ENCODE results near the gene ACVRL1.

The ACVRL1 gene

DNA sequence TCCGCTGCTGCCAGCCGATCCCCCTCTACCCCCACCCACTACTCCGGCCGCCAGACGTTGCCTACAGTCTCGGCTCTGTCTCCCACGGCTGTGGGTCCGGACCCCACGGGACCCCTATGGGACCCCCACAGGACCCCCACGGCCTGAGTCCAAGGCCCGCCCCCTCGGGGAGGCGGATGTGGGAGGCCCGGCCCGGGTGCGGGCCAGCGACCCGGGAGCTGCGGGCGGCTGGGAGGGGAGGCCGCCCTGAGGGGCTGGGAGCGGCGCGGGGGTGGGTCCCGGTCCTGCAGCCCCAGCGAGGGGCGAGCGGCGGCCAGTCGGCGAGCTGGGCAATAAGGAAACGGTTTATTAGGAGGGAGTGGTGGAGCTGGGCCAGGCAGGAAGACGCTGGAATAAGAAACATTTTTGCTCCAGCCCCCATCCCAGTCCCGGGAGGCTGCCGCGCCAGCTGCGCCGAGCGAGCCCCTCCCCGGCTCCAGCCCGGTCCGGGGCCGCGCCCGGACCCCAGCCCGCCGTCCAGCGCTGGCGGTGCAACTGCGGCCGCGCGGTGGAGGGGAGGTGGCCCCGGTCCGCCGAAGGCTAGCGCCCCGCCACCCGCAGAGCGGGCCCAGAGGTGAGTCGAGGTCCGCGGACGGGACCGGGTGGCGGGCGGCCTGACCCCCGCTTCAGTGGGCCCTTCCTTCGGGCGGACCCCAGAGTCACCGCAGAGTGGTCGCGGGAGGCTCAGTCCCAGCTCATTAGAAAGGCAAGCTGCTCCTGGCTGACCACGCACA is at the start of gene ACVRL1:
TSS of gene ACVRL1 (plus strand) at position 422 of the 773 bp plus-strand sequence. CDS start 4,971 bp downstream, outside the sequence.
- no peak for DNase-seq (ENCODE audit: low spot score)

DNA sequence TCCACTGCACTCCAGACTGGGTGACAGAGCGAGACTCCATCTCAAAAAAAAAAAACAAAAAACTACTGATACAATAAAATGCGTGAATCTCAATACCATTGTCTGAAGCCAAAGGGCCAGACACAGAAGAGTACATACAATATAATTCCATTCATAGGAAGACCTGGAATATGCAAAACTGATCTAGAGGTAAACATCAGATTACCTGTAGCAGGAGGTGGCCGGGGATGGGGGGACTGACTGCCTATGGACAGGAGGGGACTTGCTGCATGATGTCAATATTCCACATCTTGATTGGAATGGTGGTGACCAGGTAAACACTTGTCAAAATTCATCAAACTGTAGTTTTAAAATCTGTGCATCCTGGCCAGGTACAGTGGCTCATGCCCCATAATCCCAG is 46.3 kb upstream of the ACVRL1 start:
- DNase-seq (ENCODE audit: low spot score): no peak

DNA sequence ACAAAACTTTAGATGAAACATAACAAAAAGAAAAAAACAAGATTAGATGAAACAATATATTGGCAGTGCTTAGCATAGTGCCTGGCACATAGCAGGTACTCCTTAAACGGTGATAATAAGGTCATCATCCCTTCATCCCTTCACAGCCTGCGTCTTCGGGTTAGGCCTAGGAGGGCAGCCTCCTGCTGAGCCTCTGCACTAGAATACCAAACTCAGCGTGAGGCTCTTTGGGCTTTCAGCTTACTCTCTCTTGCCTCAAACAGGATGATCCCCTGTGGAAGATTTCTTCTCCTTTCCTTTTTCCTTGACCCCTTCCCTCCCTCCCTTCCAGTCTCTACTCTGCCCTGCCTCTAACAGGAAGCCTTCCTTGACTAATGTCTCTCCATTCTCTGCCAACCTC is 44.4 kb upstream of the ACVRL1 start:
- DNase-seq (ENCODE audit: low spot score): no peak

DNA sequence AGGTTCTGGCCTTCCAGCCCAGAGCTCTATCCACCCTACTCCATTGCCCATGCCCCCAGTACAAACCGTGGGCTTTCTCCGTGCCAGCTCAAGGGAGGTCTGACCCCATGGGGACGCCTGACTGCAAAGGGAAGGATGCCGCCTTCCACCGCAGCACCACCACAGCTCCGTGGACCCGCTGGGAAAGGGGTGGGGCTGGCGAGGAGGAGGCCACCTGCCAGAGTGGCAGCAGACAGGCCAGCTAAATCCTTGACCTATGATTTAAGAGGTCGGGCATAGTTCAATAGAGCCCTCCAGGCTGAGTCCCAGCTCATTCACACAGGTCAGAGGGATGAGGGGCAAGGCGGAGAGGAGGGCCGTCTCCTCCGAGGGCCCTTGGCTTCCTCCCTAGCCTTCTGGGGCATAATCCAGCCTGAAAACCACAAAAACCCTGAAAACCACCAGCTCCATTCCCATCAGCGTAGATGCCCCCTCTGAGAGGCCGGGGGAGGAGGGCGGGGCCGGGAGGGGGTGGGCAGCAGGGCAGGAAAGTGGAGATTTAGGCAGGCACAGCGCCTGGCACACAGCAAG is 43.9 kb upstream of the ACVRL1 start:
- no peak for DNase-seq (ENCODE audit: low spot score)

DNA sequence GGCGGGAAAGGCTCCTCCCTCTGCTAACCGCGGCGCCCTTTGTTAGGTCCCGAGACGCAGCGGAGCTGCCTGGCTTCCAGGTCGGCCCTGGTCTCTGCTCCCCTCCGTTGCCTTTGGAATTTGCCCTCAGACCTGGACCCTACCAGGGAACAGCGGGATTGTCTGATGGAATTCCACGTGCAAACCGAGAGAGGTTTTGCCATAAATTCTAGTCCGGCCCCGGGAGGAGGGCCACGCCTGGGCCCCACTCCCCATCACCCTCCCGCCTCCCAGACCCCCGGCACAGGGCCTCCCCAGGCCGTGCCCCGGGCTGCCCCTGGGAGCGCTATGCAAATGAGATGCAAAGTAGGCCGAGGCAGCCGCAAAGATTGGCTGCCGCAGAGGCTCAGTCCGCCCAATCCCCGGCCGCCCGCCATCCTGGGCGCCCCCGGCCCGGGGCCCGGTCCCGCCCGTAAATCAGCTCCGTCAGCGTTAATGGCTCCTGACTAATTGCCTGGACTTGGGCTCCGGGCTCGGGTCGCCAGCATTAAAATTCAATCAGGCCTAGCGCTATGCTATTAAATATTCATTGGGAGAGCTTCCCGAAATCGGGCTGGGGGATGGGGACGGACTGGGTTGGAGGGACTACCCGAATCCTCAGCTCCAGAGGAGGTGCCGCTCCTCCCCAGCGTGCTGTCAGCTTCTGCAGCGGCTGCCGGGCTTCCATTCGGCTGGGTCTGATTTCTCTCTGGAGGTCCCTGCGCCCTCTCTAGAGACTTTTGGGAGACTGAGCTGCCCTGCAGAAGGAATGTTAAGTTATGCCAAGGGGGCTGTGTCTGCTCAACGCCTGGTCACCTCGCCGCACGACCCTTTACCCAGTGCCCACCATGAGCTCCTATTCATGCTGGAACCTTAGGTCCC is 43.1 kb upstream of the ACVRL1 start:
- no peak for DNase-seq (ENCODE audit: low spot score)

DNA sequence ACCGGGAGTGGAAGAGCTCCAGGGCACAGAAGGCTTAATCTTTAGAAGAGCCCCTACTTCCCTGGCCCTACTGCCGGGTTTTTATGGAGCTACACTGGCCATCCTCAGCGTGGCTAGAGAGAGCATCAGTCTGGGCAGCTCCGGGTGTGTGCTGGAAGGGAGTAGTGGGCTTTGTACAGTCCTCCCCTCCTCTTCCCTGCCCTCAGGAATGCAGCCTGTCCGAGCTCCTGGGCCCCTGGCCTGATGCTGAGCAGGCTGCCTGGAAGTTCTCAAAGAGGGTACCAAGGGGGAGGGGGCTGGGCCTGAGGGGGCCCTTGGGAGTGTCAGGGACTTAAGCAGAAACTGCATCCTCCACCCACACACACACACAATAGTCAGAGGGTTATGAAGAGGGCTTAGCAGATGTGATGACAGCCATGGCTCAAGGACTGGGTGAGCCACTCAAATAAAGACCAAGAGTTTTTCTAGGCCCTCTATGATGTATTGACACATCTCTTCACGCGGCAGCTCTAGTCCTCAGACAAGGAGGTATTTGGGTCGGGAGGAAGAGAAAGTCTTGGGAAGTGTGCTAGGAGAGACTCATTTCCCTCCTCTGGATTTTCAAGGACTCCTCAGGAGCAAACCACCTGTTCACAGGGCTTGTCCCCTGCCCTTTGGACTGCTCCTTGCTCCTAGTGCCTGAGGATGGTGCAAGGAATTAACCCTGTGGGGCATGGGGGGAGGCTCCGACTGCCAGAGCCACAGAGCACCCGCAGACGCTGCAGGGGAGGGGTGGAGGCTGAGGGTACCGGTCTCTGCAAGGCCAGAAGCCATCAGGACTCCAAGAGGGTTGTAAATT is 42.3 kb upstream of the ACVRL1 start:
- DNase-seq (ENCODE audit: low spot score): no peak

DNA sequence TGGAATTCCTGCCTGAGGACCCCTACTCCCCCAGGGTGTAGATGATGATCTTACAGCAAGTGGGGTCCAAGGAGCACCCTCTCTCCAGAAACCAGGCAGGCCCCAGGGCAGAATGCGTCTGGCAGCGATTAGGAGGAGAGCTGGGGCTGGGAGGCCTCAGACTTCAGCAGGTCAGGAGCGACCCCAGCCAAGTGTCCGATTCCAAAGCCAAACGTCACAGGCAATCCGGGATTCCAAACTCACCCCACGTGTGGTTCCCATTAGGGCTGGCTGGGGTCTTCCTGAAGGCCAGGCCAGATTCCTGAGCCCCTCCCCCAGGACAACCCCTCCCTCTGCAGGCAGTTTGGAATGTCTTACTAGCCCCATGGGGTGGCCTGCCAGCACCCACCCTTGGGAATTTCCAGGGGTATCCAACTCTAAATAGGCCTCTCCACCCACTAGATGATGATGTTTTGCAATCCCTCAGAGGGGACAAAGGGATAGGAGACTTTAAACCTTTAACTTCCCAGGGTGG is 41.5 kb upstream of the ACVRL1 start:
- no peak for DNase-seq (ENCODE audit: low spot score)

DNA sequence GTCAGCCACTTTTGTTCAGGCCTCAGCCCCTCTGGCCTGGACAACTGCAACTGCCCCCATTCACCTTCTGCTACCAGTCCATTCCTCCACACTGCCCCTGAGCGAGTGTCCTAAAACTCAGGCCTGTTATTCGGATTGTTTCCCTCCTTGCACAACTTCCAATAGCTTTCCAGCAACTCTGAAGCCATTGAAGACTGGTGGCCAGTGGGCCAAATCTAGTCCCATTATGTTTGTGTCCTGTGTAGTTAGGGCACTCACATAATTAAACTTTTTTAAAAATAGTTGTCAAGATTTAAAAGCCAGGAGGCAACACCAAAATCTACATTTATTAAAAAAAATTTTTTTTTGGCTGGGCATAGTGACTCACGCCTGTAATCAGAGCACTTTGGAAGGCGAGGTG is 41.0 kb upstream of the ACVRL1 start:
- no peak for DNase-seq (ENCODE audit: low spot score)

DNA sequence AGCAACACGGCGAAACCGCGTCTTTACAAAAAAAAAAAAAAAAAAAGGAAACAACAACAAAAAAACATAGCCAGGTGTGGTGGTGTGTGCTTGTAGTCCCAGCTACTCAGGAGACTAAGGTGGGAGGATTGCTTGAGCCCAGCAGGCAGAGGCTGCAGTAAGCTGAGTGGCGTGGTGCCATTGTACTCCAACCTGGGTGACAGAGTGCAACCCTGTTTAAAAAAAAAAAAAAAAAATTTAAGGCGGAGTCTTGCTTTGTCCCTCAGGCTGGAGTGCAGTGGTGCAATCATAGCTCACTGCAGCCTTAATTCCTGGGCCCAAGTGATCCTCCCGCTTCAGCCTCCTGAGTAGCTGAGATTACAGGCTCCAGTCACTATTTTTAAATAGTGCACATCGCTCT is 40.5 kb upstream of the ACVRL1 start:
- no peak for DNase-seq (ENCODE audit: low spot score)

DNA sequence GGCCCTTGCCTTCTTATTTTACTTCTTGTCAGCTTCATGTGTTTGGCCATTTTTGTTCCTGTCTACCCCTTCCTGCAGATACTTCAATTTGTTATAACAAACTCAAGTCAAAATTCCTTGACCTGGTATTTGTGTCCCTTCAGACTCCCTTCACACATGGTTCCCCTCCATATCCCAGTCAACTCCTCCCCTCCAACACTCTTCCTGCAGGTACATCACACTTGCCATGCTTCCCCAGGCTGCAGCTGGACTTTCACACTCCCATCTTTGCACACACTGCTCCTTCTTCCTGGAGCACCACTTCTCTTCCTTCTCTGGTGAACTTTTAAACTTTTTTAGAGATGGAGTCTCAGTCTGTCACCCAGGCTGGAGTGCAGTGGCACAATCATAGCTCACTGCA is 39.9 kb upstream of the ACVRL1 start:
- no peak for DNase-seq (ENCODE audit: low spot score)

DNA sequence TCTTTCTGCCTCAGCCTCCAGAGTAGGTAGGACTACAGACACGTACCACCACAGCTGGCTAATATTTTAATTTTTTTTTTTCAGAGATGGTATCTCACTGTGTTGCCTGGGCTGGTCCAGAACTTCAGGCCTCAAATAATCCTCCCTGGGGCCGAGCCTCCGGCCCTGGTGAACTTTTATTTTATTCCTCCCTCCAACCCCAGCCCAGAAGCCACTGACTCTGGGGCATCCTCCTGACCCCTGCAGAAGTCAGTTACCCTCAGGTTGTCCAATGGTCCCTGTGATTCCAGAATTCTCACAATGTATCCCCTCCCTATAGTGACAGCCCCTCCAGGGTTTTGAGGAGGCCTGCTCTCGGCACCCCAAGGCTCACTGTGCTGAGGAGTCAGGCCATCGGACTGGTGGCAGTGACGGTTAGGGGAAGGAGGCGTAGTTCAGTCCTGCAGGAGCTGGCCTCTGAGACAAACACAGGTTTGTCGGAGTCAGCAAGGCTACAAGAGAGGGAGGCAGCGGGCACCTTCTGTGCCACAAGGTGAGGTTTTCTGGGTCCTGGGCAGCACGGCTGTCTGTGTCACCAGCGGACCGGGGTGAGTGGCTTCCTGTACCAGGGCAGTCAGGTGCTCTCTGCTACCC is 39.4 kb upstream of the ACVRL1 start:
- no peak for DNase-seq (ENCODE audit: low spot score)

DNA sequence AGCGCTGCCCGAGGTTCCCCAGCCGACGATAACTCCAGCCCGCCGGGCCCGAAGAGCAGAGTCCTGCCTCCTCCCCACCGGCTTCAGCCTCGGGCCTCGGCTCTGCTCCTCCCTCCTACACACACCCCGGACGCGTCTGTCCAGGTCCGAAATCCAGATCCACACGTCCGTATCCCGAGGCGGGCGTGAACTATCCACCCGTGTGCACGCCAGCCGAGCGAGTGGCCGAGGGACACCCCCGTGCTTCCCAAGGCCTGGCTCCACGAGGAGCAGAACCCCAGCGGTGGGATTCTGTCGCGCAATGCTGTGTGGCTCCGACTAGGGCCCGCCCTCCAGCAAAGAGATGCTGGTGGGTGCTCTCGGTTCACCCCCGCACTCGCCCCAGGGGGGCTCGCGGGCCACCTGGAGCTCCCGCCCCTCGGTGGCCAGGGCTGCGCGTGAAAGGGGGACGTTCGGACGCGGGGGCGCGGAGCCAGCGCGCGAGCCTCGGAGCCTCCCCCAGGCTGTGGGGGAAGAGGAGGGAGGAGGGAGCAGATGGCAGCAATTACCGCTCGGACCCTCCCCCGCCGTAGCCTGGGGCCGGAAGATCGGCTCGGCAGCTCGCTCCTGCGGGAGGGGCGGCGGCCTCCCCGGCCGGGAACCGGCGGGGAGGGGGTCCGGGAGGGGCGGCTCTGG is 38.3 kb upstream of the ACVRL1 start:
- DNase-seq (ENCODE audit: low spot score): no peak

DNA sequence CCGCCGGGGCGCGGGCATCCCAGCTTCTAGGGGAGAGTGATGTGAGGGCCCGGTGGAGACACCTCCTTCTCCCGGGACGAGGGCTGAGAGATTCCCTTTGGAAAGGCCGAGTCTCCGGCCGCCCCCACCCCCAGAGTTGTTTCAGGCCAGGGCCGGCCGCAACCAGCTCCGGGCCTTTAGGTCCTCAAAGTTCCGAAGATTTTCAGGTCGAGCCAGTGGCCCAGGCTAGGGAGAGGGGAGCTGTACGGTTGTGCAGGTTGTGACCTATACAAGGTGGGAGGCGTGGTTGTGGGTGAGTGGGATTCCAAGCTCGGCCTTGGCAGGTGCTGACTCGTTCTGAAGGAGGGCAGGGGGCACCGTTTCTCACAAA is 37.8 kb upstream of the ACVRL1 start:
- no peak for DNase-seq (ENCODE audit: low spot score)

DNA sequence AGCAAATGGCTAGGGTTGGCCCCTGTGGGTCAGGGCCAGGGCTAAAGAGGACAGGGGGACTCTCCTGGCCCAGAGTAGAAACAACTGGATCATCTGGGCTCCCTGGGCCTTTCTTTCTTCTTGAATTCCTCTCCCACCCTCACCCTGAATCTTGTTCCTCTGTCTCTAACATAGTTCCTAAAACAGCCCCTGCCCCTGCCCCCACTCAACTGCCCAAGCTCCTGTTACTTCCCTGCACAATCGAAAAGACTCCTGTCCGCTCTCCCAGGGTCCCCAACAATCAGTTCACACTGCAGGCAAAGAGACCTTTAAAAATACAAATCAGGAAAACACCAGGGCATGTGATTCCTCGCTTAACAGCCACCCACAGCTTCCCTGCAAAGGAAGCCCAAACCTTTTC is 37.4 kb upstream of the ACVRL1 start:
- DNase-seq (ENCODE audit: low spot score): no peak

DNA sequence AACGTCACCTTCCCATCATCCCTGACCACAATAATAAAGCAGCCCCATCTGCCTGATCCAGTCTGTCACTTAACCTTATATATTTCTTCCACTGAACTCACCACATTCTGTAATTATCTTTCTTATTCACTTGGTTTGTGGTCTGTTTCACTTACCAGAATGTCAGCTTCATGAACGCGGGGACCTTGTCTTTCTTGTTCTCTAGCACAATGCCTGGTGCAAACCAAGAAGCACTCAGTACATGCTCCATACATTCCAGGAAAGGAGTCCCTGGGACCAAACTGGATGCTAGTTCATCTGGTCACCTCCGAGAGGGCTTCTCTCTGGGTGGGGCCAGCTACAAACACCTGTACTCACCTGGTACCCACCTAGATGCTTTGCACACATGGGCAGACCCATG is 36.8 kb upstream of the ACVRL1 start:
- DNase-seq (ENCODE audit: low spot score): no peak

DNA sequence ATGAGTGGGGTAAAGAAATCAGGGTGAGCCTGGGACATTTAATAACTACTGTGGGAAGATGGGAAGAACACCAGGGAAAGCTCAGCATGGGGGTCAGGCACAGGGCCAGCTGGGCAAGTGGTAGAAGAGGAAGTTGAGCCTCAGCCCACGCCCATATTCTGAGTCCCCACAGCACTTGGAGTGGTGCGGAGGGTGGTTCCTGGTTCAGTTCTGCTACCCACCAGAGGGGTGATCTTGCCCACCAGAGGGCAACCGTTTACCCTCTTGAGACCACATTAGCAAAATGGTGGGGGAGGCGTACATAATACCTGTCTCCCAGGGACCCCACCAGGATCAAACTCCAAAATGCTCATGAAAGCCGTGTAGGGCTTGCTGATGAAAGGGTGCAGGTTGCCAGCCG is 36.2 kb upstream of the ACVRL1 start:
- no peak for DNase-seq (ENCODE audit: low spot score)

DNA sequence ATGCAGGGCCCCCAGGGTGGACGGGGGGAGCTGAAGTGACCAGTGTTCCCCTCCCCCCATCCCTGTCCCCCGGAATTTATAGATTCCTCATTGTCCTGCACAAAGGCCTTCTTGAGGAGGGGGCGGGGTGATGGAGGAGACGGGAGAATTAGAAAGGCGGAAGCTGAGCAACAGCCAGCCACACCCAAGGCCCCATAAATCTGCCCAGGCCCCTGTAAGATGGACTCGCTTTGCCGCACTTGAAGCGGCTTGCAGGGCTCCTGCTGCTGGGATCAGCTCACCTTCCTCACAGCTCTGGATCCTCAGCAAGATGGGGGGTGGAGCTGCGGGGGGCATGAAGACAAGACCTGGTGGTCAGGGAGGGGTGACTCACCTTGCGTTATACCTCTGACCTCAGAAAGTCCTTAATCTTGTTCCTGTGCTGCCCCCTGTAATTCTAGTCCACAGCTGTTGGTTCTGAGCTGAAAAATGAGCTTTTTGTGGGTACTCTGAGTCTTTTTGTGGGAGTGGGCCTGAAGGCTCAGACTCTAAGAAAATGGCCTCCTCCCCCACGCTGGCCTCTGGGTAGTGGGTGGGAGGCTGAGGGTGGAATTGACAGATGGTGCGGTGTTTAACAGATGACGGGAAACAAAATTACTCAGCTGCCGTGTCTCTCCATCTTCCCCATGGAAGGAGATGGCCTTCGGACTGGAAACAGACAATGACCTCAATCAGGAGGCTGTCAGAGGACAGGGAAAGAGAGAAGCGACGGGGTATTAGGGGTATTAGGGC is 35.2 kb upstream of the ACVRL1 start:
- DNase-seq (ENCODE audit: low spot score): no peak

DNA sequence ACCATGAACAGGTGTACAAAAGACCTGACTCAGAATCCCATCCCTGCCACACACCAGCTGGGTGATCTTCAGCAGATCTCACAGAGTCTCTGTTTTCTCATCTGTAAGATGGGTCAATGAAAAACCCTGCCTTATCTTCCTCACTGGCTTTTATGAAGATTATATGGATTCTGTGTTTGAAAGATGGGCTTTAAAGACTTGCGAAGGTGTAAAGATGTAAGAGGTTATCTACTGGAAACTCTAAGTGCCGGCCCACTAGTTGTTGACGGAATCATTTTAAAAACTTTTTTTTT is 34.7 kb upstream of the ACVRL1 start:
- no peak for DNase-seq (ENCODE audit: low spot score)

DNA sequence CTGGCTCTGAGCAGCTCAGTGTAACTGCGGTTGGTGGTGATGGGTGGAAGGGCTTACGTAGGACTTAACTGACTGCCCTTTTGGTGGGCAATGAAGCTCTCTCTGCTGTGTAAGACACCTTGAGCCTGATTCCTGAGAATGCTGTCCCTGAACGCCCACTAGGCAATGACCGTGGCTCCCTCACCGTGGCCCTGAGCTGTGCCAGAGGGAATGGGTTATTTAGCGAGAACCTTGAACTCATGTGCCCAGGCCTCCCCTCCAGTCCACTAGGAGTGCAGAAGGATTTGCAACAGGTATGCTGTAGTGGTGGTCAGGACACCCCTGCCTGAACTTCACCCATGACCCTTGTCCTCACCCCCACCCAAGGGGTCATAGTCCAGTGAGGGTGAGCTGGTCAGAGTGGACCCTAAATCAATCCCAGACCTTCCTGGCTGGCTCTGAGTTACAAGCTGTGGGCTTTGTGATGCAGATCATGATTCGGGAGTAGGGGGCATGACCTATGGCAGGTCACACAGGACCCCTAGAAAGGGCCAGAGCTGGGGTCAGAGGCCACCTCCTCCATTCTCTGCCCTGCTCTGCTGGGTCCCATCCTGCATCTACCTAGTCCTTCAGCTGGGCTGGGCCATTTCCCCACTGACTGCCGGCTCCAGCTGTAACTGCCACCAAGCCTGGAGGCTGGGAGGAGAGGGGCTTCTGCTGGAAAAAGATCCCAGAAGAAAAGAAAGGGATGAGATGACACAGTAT is 33.9 kb upstream of the ACVRL1 start:
- no peak for DNase-seq (ENCODE audit: low spot score)

DNA sequence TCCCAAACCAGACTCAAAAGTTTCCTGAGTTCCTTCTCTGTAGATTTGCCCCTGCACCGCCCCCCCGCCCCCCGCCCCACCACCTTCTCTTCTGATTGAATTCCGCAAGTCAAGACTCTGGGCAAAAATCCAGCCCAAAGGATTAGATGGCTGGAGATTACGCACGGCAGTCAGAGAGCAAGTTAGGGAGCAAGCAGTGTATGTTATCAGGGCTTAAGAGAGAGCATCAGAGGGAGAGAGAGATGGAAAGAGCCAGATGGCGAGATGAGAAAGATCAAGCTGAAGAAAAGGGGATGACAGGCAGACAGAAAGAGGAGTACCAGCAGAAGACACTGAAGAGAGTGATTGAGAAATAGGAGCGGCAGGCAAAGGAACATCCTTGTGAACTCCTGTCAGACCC is 33.3 kb upstream of the ACVRL1 start:
- DNase-seq (ENCODE audit: low spot score): no peak

Measured in CD4-positive, alpha-beta T cell treated with Interleukin-2 at 100 ng/mL for 4 hours (primary cell).